Large intestine (tissue), 3 donors: ENCODE measurements around the gene ISL2. TPM values are rescaled to one million over a fixed set of nuclear protein-coding genes. Genes with fewer than 3 reads are reported as not detected.
A peak's percentile ranks its signal among the peaks of the same experiment; 100 is the strongest.

Experiments used
- DNase-seq, 2 donors: peaks; one replicate each; pipeline versions ENCODE4 v3.0.0 to v3.0.0-alpha.2; 2013
- H3K27ac ChIP-seq: one replicate; pipeline ENCODE4 v1.5.1; 2013; ENCODE audit warnings: low read length
- H3K27me3 ChIP-seq: 2 replicates; pipeline ENCODE4 v1.6.1; 2013; ENCODE audit warnings: low read length; ENCODE audit not compliant: control insufficient read depth, insufficient read depth
- H3K36me3 ChIP-seq: 2 replicates; pipeline ENCODE4 v1.6.1; 2013; ENCODE audit warnings: low read length; ENCODE audit not compliant: control insufficient read depth, insufficient read depth
- H3K4me1 ChIP-seq: one replicate; pipeline ENCODE4 v1.6.1; 2013; ENCODE audit warnings: low read length; ENCODE audit not compliant: control insufficient read depth, insufficient read depth
- H3K4me3 ChIP-seq: one replicate; pipeline ENCODE4 v1.5.1; 2013; ENCODE audit warnings: low read length
- H3K9me3 ChIP-seq: one replicate; pipeline ENCODE4 v1.6.1; 2013; ENCODE audit warnings: mild to moderate bottlenecking, low read depth, low read length, moderate library complexity; ENCODE audit not compliant: control insufficient read depth
- WGBS: methylation state at CpG from one replicate; pipeline ENCODE4 v1.1.5; 2013; ENCODE audit warnings: low lambda C conversion rate; ENCODE audit not compliant: insufficient coverage; 5-methylcytosine and 5-hydroxymethylcytosine counted together
- polyA plus RNA-seq: library from polyadenylated mRNA; unstranded; fragments of 120-200 nt; gene quantifications from one replicate; pipeline ENCODE4 v1.2.1, GENCODE V29; 2013

The ISL2 gene
- polyA plus RNA-seq, 1 donor: 2.6 TPM

DNA sequence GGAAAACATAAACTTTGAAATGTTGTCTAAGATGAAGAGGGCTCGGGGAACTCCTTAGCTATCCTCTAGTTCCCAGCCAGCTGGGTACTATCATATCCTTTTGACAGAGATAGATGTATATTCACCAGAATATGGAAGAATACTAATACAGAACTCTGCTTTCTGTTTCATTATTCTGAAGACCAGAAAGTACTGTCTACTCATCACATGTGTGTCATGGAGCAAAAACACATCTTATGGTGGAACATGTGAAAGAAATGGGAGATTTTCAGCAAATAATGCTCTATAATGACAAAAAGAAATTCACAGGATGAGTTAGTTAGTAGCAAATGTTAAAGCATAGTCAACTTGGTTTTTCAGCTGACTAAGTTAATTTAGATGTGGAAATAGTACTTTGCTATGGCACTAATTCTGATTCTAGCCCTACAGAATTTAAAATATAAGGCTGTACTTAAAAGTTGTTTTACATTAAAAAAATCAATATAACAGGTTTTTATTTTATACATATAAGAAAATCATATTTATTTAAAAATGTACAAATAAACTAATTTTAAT is 16.5 kb downstream of the ISL2 start:
- no CpG with 5 or more reads among the region's 1 CpG for WGBS
- Histone ChIP-seq H3K27ac (no peak overlapping the region), H3K4me3 (no peak overlapping the region), H3K27me3 (no peaks in the 10 kb centered on the region), H3K9me3 (no peaks in the 10 kb centered on the region), H3K36me3 (peaks cover 10% of the 10 kb centered on the region), H3K4me1 (no peaks in the 10 kb centered on the region)
- no peak for DNase-seq

- H3K9me3 ChIP-seq: no peaks in the 10 kb centered on the region
- peaks cover 10% of the 10 kb centered on the region for H3K36me3 ChIP-seq
- H3K27ac ChIP-seq: no peak overlapping the region
- H3K4me3 ChIP-seq: no peak overlapping the region
- WGBS: 100% methylated on average over 1 of the region's 10 CpGs
- H3K4me1 ChIP-seq: no peaks in the 10 kb centered on the region
- H3K27me3 ChIP-seq: no peaks in the 10 kb centered on the region
- DNase-seq: no peak
These were observed 17.3 kb downstream of the ISL2 start for GRCh38 chr15:76353903-76354302.

DNA sequence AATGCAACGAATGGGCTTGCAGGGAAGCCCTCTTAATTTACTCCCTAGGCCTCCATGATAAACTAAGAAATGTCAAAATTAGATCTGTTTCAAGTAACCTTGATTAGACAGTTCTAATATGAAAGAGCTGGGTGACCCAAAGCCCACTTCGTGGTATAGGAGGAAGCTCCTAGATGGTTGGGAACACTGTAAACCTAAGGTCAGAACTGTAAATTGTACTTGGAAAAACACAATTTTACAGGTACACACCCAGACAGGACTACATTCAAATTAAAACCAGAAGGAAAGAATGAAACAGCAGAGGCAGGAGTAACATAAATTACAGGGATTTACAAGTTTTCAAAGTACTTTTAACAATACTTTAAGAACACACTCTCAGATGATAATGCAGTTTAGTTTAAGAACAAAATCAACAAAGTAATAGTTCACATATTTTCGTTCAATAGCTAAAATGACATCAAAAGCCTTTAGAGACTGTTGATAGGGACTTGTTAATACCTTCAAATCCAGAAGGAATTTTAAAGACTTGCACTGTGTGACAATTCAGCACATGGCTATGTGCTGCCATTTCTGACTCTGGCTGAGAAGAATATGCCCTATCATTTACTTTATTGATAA is 18.4 kb downstream of the ISL2 start:
- H3K4me3 ChIP-seq: no peak overlapping the region
- H3K36me3 ChIP-seq: peaks cover 13% of the 10 kb centered on the region
- H3K27me3 ChIP-seq: no peaks in the 10 kb centered on the region
- H3K9me3 ChIP-seq: no peaks in the 10 kb centered on the region
- no peak for DNase-seq
- no peaks in the 10 kb centered on the region for H3K4me1 ChIP-seq
- WGBS: 73% methylated on average over 3 of the region's 3 CpGs
- H3K27ac ChIP-seq: no peak overlapping the region

DNA sequence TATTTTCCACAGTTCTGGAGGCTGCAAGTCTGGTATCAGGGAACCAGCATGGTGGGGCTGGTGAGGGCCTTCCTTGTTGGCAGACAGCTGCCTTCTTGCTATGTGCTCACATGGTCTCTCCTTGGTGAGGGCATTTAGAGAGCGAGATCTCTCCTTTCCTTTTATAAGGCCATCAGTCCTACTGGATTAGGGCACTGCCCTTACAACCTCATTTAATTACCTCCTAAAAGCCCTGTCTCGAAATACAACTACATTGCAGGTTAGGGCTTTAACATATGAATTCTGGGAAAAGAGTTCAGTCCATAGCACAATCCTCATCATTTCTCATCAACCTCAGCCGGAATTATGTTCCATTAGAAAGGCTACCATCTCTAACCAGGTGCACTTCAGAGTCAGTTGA is 21.9 kb downstream of the ISL2 start:
- no peak for DNase-seq
- Histone ChIP-seq H3K4me1 (no peaks in the 10 kb centered on the region), H3K36me3 (peaks cover 8% of the 10 kb centered on the region), H3K27ac (no peak overlapping the region), H3K27me3 (no peaks in the 10 kb centered on the region), H3K4me3 (no peak overlapping the region), H3K9me3 (no peaks in the 10 kb centered on the region)
- 100% methylated on average over 1 of the region's 3 CpGs for WGBS

DNA sequence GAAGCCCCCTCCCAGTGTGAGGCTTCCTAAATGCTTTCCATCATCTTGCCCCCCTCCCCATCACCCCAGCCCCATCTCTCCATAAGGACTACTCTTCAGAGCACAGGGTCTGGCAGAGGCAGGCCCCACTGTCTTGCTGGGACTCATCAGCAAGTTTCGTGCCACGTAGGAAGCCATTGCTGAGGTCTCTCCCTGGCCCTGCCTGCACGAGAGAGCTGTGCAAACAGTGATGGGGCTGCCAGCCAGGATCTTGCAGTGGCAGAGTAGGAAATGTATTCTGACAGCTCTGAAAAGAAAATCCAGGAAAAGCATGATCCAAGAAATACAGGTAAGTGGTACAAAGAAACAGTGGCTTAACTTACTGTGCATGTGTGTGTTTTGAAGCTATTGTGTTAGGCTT is 22.6 kb downstream of the ISL2 start:
- no peak for DNase-seq
- WGBS: 60% methylated on average over 1 of the region's 3 CpGs
- no peaks in the 10 kb centered on the region for H3K4me1 ChIP-seq

DNA sequence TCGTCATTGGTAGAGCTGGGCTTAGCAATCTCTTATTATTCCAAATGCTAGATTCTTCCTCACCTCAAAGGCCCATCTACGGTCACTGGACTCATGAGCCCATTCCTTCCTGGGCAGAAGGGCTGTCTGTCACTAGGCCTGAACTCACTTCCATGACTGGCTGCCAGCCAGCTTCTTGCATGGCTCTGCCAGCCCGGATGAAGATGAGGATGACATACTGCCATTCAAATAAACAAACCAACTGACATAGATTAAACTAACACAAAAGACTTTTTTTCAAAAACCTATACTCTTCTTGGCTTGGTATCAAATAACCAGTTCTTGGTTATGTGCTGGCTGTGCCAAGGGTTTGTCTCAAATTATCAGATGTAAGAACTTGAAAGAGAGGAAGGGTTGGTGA is 23.8 kb downstream of the ISL2 start:
- no peak overlapping the region for H3K4me3 ChIP-seq
- peaks cover 8% of the 10 kb centered on the region for H3K36me3 ChIP-seq
- WGBS: no CpG with 5 or more reads among the region's 3 CpGs
- no peaks in the 10 kb centered on the region for H3K27me3 ChIP-seq
- H3K9me3 ChIP-seq: no peaks in the 10 kb centered on the region
- no peaks in the 10 kb centered on the region for H3K4me1 ChIP-seq
- no peak for DNase-seq
- H3K27ac ChIP-seq: no peak overlapping the region

More for the DNA sequence above, 22.6 kb downstream of the ISL2 start:
- Histone ChIP-seq H3K4me3 (no peak overlapping the region), H3K27me3 (no peaks in the 10 kb centered on the region), H3K36me3 (peaks cover 8% of the 10 kb centered on the region), H3K9me3 (no peaks in the 10 kb centered on the region), H3K27ac (no peak overlapping the region)

GRCh38 chr15:76363251-76363650 is 26.7 kb downstream of the ISL2 start:
- no peak for DNase-seq
- Histone ChIP-seq H3K4me3 (no peak overlapping the region), H3K27ac (no peak overlapping the region), H3K4me1 (no peaks in the 10 kb centered on the region), H3K9me3 (no peaks in the 10 kb centered on the region), H3K36me3 (peaks cover 3% of the 10 kb centered on the region), H3K27me3 (no peaks in the 10 kb centered on the region)
- no CpG with 5 or more reads among the region's 2 CpGs for WGBS

- 80% methylated on average over 1 of the region's 1 CpG for WGBS
- Histone ChIP-seq H3K27ac (no peak overlapping the region), H3K4me3 (no peak overlapping the region), H3K27me3 (no peaks in the 10 kb centered on the region), H3K9me3 (no peaks in the 10 kb centered on the region), H3K4me1 (no peaks in the 10 kb centered on the region), H3K36me3 (no peaks in the 10 kb centered on the region)
- DNase-seq: peak in 1 of 2 donors; percentile 43
These were observed 30.1 kb downstream of the ISL2 start for GRCh38 chr15:76366714-76367113.

DNA sequence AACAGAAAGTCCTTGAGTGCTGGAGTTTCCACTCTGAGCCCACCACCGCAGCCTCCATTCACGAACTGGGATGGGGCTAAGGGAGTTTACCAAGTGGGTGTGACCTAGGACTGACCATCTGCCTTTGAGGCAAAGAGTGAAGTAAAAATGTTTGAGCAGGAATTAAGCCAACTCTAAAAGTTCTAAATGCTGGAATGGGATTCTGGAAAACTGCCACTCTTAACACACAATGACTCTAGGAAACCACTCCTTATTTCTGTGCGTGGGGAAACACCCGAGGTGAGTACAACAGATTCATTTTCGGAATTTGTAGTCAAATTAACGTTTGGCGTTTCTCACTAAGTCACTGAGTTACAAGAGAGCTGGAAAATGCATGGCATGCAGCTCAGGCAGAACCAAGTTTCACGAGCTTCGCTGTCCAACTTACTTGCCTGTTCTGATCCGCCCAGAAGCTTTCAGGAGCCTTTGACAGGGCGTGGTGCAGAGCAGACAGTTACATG is 31.6 kb downstream of the ISL2 start:
- Histone ChIP-seq H3K36me3 (peaks cover 7% of the 10 kb centered on the region), H3K27ac (no peak overlapping the region), H3K4me1 (no peaks in the 10 kb centered on the region), H3K27me3 (no peaks in the 10 kb centered on the region), H3K4me3 (no peak overlapping the region), H3K9me3 (no peaks in the 10 kb centered on the region)
- 67% methylated on average over 1 of the region's 11 CpGs for WGBS
- peak in 1 of 2 donors; percentile 9 for DNase-seq

GRCh38 chr15:76376029-76376428 is 39.5 kb downstream of the ISL2 start:
- Histone ChIP-seq H3K27ac (no peak overlapping the region), H3K9me3 (no peaks in the 10 kb centered on the region), H3K4me1 (peaks cover 7% of the 10 kb centered on the region), H3K36me3 (peaks cover 21% of the 10 kb centered on the region), H3K4me3 (no peak overlapping the region), H3K27me3 (no peaks in the 10 kb centered on the region)
- no peak for DNase-seq
- no CpG with 5 or more reads among the region's 3 CpGs for WGBS

DNA sequence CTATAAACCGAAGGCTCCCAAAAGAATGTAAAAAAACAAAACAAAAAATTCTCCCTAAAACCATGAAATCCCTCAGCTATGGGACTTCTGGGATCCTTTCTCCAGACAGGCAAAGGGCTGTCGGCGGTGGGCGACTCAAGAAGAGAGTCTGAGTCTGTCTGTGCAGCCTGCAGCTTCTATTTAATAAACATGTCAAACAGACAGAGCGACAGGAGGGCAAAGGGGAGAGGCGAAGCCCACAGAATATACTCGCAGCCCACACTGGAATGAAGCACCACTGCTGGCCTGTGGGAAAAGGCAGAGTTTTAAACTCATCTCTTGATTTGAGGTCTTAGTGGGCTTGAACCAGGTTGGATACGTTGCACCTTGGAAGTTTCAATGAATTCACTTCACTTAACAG is 40.2 kb downstream of the ISL2 start:
- Histone ChIP-seq H3K36me3 (peaks cover 24% of the 10 kb centered on the region), H3K27me3 (no peaks in the 10 kb centered on the region), H3K27ac (no peak overlapping the region), H3K9me3 (no peaks in the 10 kb centered on the region), H3K4me3 (no peak overlapping the region), H3K4me1 (peaks cover 7% of the 10 kb centered on the region)
- 63% methylated on average over 1 of the region's 8 CpGs for WGBS
- no peak for DNase-seq
